ENCODE results near the gene CFAP58. TPM values are rescaled to one million over a fixed set of nuclear protein-coding genes. Genes with fewer than 3 reads are reported as not detected.
"Not testable (repeated sequence)": the region's sequence is repeated elsewhere in the genome, so short reads cannot be mapped to it uniquely, and the experiment has no call there.

The CFAP58 gene
- total RNA-seq, 2 experiments from 2014 or later = 0.21 to 0.23 TPM

GRCh38 chr10:104445359-104445758 lies 91.7 kb downstream of the CFAP58 start:
- POLR2A ChIA-PET = no interaction called here
- CTCF ChIA-PET = no interaction called here

GRCh38 chr10:104446151-104446550 lies 92.5 kb downstream of the CFAP58 start:
- ChIA-PET CTCF (no interaction called here), POLR2A (no interaction called here)

GRCh38 chr10:104447331-104447730 lies 93.7 kb downstream of the CFAP58 start:
- CTCF ChIA-PET = no interaction called here

GRCh38 chr10:104447906-104448305 lies 94.3 kb downstream of the CFAP58 start:
- CTCF ChIA-PET = no interaction called here
- POLR2A ChIA-PET = no interaction called here

More at GRCh38 chr10:104447331-104447730, 93.7 kb downstream of the CFAP58 start:
- POLR2A ChIA-PET = no interaction called here

- CTCF ChIA-PET = no interaction called here
- POLR2A ChIA-PET = no interaction called here
These were observed 95.8 kb downstream of the CFAP58 start for GRCh38 chr10:104449391-104449790.

- ChIA-PET POLR2A (no interaction called here), CTCF (no interaction called here)
These were observed 96.9 kb downstream of the CFAP58 start for GRCh38 chr10:104450490-104450889.

- CTCF ChIA-PET = no interaction called here
- POLR2A ChIA-PET = no interaction called here
These were observed 97.3 kb downstream of the CFAP58 start for GRCh38 chr10:104450954-104451353.

- POLR2A ChIA-PET = no interaction called here
These were observed 99.3 kb downstream of the CFAP58 start for GRCh38 chr10:104452977-104453376.

GRCh38 chr10:104456802-104457542 lies 103.3 kb downstream of the CFAP58 start:
- ChIA-PET CTCF (no interaction called here), POLR2A (no interaction called here)

More at GRCh38 chr10:104452977-104453376, 99.3 kb downstream of the CFAP58 start:
- CTCF ChIA-PET = no interaction called here

GRCh38 chr10:104457543-104457828 lies 103.9 kb downstream of the CFAP58 start:
- POLR2A ChIA-PET = no interaction called here
- CTCF ChIA-PET = no interaction called here

- CTCF ChIA-PET, POLR2A ChIA-PET: not testable (repeated sequence)
These were observed 111.9 kb downstream of the CFAP58 start for GRCh38 chr10:104465575-104465974.

GRCh38 chr10:104468818-104469217 lies 115.2 kb downstream of the CFAP58 start:
- POLR2A ChIA-PET, CTCF ChIA-PET: not testable (repeated sequence)

- CTCF ChIA-PET = no interaction called here
- POLR2A ChIA-PET = no interaction called here
These were observed 118.9 kb downstream of the CFAP58 start for GRCh38 chr10:104472505-104472904.

- ChIA-PET POLR2A (no interaction called here), CTCF (no interaction called here)
These were observed 119.5 kb downstream of the CFAP58 start for GRCh38 chr10:104472957-104473745.

- ChIA-PET POLR2A (no interaction called here), CTCF (no interaction called here)
These were observed 124.7 kb downstream of the CFAP58 start for GRCh38 chr10:104478380-104478779.

GRCh38 chr10:104479906-104480593 lies 126.4 kb downstream of the CFAP58 start:
- CTCF ChIA-PET = no interaction called here

GRCh38 chr10:104480797-104481196 lies 127.2 kb downstream of the CFAP58 start:
- POLR2A ChIA-PET = no interaction called here
- CTCF ChIA-PET = no interaction called here

More at GRCh38 chr10:104479906-104480593, 126.4 kb downstream of the CFAP58 start:
- POLR2A ChIA-PET = no interaction called here

- ChIA-PET POLR2A (no interaction called here), CTCF (no interaction called here)
These were observed 129.9 kb downstream of the CFAP58 start for GRCh38 chr10:104483582-104483981.

- CTCF ChIA-PET = no interaction called here
- POLR2A ChIA-PET = no interaction called here
These were observed 132.0 kb downstream of the CFAP58 start for GRCh38 chr10:104485632-104486031.

GRCh38 chr10:104486803-104487202 lies 133.2 kb downstream of the CFAP58 start:
- CTCF ChIA-PET = interaction anchor here (0.6 kb wide), 1 partner anchor 108 kb away, joined by 4 read pairs; no protein-coding TSS in a partner anchor

GRCh38 chr10:104487794-104488438 lies 134.3 kb downstream of the CFAP58 start:
- CTCF ChIA-PET = no interaction called here
- POLR2A ChIA-PET = no interaction called here

More at GRCh38 chr10:104486803-104487202, 133.2 kb downstream of the CFAP58 start:
- POLR2A ChIA-PET = no interaction called here

Measured in activated CD8-positive, alpha-beta memory T cell treated with anti-CD3 and anti-CD28 coated beads for 36 hours (primary cell).